HG02642 (cell line): ENCODE data around the gene DPP9.
"Not testable (repeated sequence)": the region's sequence is repeated elsewhere in the genome, so short reads cannot be mapped to it uniquely, and the experiment has no call there.

Experiments
- ATAC-seq: cut with Tn5 transposase; IDR thresholded peaks from one replicate; pipeline ENCODE4 v1.9.1; 2021; ENCODE audit warnings: mild to moderate bottlenecking; ENCODE audit not compliant: unreplicated experiment, poor library complexity

The DPP9 gene

GRCh38 chr19:4742723-4743646 lies 19.3 kb upstream of the DPP9 start:
- ATAC-seq = no peak

DNA sequence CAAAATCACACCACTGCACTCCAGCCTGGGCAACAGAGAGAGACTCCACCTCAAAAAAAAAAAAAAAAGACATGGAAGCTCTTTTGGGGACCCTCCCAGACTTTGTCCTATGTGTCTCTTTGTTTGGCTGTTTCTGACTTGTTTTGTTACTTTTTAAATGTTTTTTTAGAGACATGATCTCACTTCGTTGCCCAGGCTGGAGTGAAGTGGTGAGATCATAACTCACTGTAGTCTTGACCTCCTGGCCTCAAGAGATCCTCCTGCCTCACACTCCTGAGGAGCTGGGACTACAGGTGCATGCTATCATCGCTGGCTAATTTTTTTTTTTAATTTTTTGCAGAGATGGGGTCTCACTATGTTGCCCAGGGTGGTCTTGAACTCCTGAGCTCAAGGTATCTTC lies 16.4 kb upstream of the DPP9 start:
- no peak for ATAC-seq

- no peak for ATAC-seq
Measured at GRCh38 chr19:4738734-4739133, 15.1 kb upstream of the DPP9 start.

- ATAC-seq = no peak
Measured at GRCh38 chr19:4737955-4738600, 14.4 kb upstream of the DPP9 start.

DNA sequence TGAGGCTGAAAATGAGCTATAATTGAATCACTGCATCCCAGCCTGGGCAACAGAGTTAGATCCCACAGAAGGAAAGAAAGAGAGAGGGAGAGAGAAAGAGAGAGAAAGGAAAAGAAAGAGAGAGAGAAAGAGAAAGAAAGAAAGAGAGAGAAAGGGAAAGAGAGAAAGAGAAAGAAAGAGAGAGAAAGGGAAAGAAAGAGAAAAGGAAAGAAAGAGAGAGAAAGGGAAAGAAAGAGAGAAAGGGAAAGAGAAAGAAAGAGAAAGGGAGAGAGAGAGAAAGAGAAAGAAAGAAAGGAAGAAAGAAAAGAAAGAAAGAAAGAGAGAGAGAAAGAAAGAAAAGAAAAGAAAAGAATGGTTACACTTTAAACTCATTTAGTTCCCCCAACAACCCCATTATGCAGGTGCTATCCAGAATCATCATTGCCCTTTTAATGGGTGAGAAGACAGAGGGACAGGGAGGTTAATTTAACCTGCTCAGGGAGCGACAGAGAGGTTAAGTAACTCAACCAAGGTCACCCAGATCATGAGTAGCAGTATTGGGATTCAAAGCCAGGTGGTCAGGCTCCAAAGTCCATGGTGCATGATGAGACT lies 10.2 kb upstream of the DPP9 start:
- ATAC-seq = no peak

DNA sequence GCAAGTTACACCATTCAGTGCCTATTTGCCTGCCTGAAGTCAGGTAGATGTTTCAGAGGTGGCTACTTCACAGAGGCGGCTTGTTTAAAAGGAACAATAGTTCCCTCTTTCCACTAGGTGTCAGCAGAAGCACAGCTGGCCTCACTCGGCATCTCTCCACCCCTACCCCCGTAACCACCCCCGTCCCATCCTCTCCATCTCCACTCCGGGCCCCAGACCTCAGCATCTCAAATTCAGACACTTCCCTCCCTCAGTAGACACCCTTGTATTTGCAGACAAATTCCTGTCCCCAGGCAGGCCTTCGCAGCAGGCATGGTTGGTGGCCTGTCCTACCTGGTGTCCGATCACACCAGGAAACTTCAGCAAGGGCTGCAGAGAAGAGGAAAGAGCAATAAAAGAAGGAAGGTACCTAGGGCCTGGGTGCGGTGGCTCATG lies 9.1 kb upstream of the DPP9 start:
- no peak for ATAC-seq

DNA sequence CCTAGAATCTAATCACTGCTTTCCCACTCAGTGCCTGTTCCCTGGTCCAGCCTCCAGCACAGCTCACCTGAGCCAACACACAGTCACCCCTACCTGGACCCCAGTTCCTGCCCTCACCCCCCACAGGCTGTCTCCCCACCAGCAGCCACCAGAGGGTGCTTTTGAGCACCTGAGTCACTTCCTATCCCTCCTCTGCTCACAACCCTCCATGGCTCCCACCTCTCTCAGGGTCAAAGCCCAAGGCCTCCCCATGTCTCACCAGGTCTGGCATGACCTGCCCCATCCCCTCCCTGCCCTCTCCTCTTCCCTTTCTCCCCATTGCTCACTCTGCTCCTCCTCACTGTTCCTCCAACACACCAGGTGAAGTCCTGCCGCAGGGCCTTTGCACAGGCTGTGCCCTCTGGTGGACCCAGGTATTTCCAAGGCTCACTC lies 7.1 kb upstream of the DPP9 start:
- ATAC-seq = no peak

DNA sequence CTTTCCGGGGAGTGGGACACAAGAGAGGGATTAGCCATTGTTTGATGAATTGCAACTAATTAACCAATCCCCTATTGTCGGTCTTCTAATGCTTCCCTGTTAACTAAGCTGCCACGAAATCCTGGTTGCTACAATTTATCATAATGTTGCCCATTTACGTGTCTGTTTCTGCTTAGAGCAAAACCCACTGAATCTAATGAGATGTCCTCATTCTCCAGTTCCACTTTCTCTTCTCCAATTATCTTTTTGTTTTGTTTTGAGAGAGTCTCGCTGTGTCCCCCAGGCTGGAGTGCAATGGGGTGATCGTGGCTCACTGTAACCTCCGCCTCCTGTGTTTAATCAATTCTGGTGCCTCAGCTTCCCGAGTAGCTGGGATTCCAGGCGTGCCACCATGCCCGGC lies 5.2 kb upstream of the DPP9 start:
- ATAC-seq = no peak

- peak; percentile 19 for ATAC-seq
Measured at GRCh38 chr19:4722671-4723594, 709 bp downstream of the DPP9 start.

DNA sequence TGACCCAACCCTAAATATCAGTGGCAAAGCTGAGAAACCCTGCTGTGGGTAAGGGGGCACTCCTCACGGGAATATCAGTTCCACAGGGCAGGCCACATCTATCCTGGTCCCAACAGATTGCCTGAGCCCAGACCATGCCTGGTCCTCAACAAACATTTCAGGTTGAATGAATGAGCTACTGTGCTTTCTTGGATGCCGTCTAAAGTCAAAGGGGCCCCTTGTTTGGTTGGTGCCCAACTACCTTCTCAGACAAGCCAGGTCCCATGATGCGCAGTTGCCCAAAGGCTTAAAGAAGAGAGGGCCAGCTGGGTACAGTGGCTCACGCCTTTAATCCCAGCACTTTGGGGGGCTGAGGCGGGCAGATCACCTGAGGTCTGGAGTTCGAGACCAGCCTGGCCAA lies 2.4 kb downstream of the DPP9 start:
- no peak for ATAC-seq

GRCh38 chr19:4720037-4720700 lies 3.5 kb downstream of the DPP9 start:
- ATAC-seq = no peak

DNA sequence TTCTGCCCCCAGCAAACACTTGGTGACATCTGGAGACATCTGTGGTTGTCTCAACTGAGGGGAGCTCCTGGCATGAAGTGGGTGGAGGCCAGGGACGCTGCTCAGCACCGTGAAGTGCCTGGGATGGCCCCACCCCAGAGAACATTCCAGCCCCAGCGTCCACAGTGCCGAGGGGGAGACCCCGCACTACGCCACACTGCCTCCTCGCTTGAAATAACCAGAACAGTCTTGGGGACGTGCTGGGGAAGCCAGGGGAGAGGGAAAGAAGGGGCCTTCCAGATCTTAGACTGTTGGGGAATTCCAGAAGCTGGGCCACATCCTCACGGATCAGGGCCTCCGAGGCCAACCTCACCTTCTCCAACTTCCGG lies 4.2 kb downstream of the DPP9 start:
- ATAC-seq = no peak

DNA sequence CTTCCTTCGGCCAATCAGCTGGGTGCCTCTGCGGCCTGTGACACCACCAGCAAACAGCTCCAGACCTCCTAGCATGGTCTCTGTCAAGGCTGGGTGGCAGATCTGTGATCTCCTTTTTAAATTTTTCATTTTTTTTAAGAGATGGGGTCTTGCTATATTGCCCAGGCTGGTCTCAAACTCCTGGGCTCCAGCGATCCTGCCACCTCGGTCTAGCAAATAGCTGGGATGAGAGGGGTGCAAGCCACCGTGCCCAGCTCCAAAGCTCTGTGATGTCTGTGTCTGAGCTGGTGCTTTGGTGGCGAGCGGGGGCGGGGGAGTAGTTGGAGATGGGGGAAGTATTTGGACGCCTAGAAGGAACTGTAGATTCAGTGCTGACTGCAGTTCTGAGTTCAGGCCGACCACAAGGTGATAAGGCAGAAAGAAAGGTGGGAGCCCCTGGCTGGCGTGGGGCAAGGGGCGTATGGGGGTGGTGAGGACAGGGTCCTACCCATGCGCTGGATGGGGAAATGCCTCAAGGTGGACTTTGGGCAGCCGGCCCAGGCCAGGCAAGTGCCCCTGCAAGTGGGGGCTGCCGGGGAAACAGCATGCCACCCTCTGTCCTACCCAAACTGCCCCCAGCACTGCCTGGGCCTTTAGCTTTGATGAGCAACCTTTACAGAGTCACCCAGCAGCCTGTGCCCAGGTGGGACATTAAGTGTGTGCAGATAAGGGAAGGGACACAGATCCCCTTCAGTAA lies 5.5 kb downstream of the DPP9 start:
- ATAC-seq = no peak

- no peak for ATAC-seq
Measured at GRCh38 chr19:4717191-4717965, 6.3 kb downstream of the DPP9 start.

DNA sequence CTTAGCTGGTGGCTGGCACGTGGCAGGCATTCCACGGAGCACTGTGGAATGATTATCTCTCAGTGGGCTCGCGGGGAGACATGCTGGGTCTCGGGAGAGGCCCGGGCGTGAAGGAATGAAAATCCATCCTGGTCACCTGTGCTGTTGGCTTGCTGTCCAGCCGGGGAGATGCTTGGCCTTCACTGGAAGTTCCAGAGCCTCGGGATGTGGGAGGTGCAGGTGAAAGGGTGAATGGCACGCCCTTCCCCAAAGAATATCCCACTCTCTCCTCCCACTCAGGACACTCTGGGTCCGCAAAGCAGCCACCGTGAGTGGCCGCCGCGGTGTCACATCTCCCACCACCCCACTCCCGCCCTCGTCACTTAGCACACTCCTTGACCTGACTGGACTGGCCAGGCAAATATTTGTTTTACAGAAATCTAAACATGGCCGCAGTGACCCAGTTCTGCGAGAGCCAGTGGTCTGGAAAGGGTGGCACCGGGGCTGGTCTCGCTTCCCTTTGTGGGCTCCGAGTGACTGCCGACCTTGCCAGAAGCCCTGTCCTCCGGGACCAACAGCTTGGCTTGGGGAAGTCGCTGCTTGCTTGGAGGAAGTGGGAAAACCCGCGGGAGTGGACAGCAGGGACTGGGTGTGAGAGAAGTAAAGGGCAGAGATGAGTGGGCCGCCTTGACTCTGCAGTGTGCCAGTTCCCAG lies 8.0 kb downstream of the DPP9 start:
- no peak for ATAC-seq

GRCh38 chr19:4715178-4715528 lies 8.5 kb downstream of the DPP9 start:
- ATAC-seq = not testable (repeated sequence)

- no peak for ATAC-seq
Measured at GRCh38 chr19:4714016-4714415, 9.6 kb downstream of the DPP9 start.

- ATAC-seq = no peak
Measured at GRCh38 chr19:4713384-4713951, 10.2 kb downstream of the DPP9 start.
